Mesenchymal stem cell (in vitro differentiated cells and primary cell): ENCODE results near the gene FLT3LG.

Experiments used
- DNase-seq: peaks from one replicate; pipeline ENCODE4 v3.0.0-alpha.2; 2013
- H2AFZ ChIP-seq: one replicate; pipeline ENCODE4 v1.6.1; 2013; ENCODE audit warnings: low read depth, mild to moderate bottlenecking, control low read depth, inconsistent platforms, low read length, moderate library complexity
- H2AK5ac ChIP-seq: 2 replicates; pipeline ENCODE4 v1.6.1; 2013; ENCODE audit warnings: low read length, moderate library complexity, mild to moderate bottlenecking, inconsistent platforms; ENCODE audit not compliant: severe bottlenecking
- H2BK120ac ChIP-seq: one replicate; pipeline ENCODE4 v1.6.1; 2013; ENCODE audit warnings: low read depth, mild to moderate bottlenecking, inconsistent platforms, low read length, moderate library complexity
- H2BK12ac ChIP-seq, 2 experiments: one replicate each; pipeline ENCODE4 v1.6.1; 2013; ENCODE audit warnings: inconsistent platforms in 2 of 2, low read length in 2 of 2, mild to moderate bottlenecking in 2 of 2, moderate library complexity in 2 of 2, control low read depth in 1 of 2
- H2BK15ac ChIP-seq: one replicate; pipeline ENCODE4 v1.6.1; 2013; ENCODE audit warnings: mild to moderate bottlenecking, low read depth, inconsistent platforms; ENCODE audit not compliant: poor library complexity, severe bottlenecking
- H2BK5ac ChIP-seq: 2 replicates; pipeline ENCODE4 v1.6.1; 2013; ENCODE audit warnings: low read depth, mild to moderate bottlenecking, low read length, control low read depth, inconsistent platforms; ENCODE audit not compliant: poor library complexity, severe bottlenecking
- H3K14ac ChIP-seq, 2 experiments: one replicate each; pipeline ENCODE4 v1.6.1; 2013; ENCODE audit warnings: inconsistent platforms in 2 of 2, low read length in 2 of 2, control low read depth in 1 of 2, mild to moderate bottlenecking in 1 of 2, moderate library complexity in 1 of 2
- H3K18ac ChIP-seq, 2 experiments: one replicate each; pipeline ENCODE4 v1.6.1; 2013; ENCODE audit warnings: inconsistent platforms in 2 of 2, low read length in 2 of 2, control low read depth in 1 of 2, low read depth in 1 of 2, mild to moderate bottlenecking in 1 of 2
- H3K23ac ChIP-seq, 2 experiments: one replicate each; pipeline ENCODE4 v1.6.1; 2013; ENCODE audit warnings: inconsistent platforms in 2 of 2, low read length in 2 of 2, mild to moderate bottlenecking in 2 of 2, moderate library complexity in 2 of 2, control low read depth in 1 of 2
- H3K27ac ChIP-seq: 2 replicates; pipeline ENCODE4 v1.5.1; 2013; ENCODE audit warnings: mild to moderate bottlenecking, moderate library complexity, low read length, control low read depth, inconsistent platforms; ENCODE audit not compliant: poor library complexity, severe bottlenecking
- H3K27me3 ChIP-seq, 2 experiments: 2 replicates each; pipeline versions ENCODE4 v1.6.1 to v1.7.0; 2013; ENCODE audit warnings: low read length in 2 of 2, mild to moderate bottlenecking in 2 of 2, moderate library complexity in 2 of 2, control low read depth in 1 of 2, inconsistent platforms in 1 of 2; ENCODE audit not compliant: control insufficient read depth in 1 of 2, insufficient read depth in 1 of 2
- H3K36me3 ChIP-seq, 2 experiments: 2 replicates each; pipeline versions ENCODE4 v1.6.1 to v1.7.0; 2013; ENCODE audit warnings: low read length in 2 of 2, control low read depth in 1 of 2, inconsistent platforms in 1 of 2, low read depth in 1 of 2, mild to moderate bottlenecking in 1 of 2; ENCODE audit not compliant: insufficient read depth in 2 of 2, control insufficient read depth in 1 of 2
- H3K4ac ChIP-seq, 2 experiments: one replicate each; pipeline ENCODE4 v1.6.1; 2013; ENCODE audit warnings: inconsistent platforms in 2 of 2, low read length in 2 of 2, mild to moderate bottlenecking in 2 of 2, moderate library complexity in 2 of 2, control low read depth in 1 of 2, low read depth in 1 of 2
- H3K4me1 ChIP-seq: 2 replicates; pipeline ENCODE4 v1.6.1; 2013; ENCODE audit warnings: low read depth, low read length, control low read depth; ENCODE audit not compliant: control insufficient read depth, insufficient read depth
- H3K4me2 ChIP-seq: 2 replicates; pipeline ENCODE4 v1.6.1; 2013; ENCODE audit warnings: low read length, mild to moderate bottlenecking, inconsistent platforms; ENCODE audit not compliant: poor library complexity, severe bottlenecking
- H3K4me3 ChIP-seq, 2 experiments: 2 replicates each; pipeline versions ENCODE4 v1.5.1 to v1.7.0; 2013; ENCODE audit warnings: low read length in 2 of 2, mild to moderate bottlenecking in 2 of 2, control low read depth in 1 of 2, low read depth in 1 of 2; ENCODE audit not compliant: insufficient read depth in 1 of 2
- H3K79me1 ChIP-seq: replicated peaks from 2 replicates; pipeline ENCODE4 v1.6.1; 2013; ENCODE audit warnings: mild to moderate bottlenecking, control low read depth, low read length, inconsistent platforms; ENCODE audit not compliant: poor library complexity, severe bottlenecking
- H3K9ac ChIP-seq: 2 replicates; pipeline ENCODE4 v1.7.0; 2013; ENCODE audit warnings: mild to moderate bottlenecking, low read length, moderate library complexity
- H3K9me3 ChIP-seq: 2 replicates; pipeline ENCODE4 v1.7.0; 2013; ENCODE audit warnings: mild to moderate bottlenecking, low read length; ENCODE audit not compliant: control insufficient read depth
- H4K8ac ChIP-seq: one replicate; pipeline ENCODE4 v1.6.1; 2013; ENCODE audit warnings: inconsistent platforms, mild to moderate bottlenecking, low read length, moderate library complexity
- H4K91ac ChIP-seq: one replicate; pipeline ENCODE4 v1.6.1; 2013; ENCODE audit warnings: mild to moderate bottlenecking, low read length, inconsistent platforms
- WGBS: methylation state at CpG from one replicate; pipeline ENCODE4 v1.1.7; 2013; ENCODE audit warnings: mixed read lengths; 5-methylcytosine and 5-hydroxymethylcytosine counted together

Gene FLT3LG

DNA sequence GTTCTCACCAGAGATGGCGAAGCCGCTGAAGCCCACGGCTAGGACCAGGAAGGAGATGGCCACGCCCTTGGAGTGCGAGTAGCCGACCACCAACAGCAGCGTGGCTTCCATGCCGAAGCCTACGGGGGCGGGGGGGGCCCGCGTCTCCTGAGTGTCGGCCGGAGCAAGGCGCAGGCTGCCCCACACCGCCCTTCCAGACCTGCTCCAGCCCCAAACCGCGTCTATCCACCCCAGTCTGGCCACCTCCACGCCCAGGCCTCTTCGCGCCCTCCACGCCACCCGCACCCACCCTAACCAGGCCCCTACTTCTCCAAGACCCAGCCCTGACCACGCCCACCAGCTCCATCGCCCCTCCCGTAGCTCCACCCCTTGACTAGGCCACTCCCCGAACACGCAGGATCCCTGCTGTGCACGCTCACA, 42.7 kb upstream of the FLT3LG start:
- no peak overlapping the region for H2BK15ac ChIP-seq
- H3K4ac ChIP-seq: no peak overlapping the region
- H3K36me3 ChIP-seq: no peaks in the 10 kb centered on the region
- no peaks in the 10 kb centered on the region for H3K9me3 ChIP-seq
- no peak overlapping the region for H4K8ac ChIP-seq
- no peak overlapping the region for H2AFZ ChIP-seq
- H3K4me3 ChIP-seq: no peak overlapping the region
- no peak overlapping the region for H3K27ac ChIP-seq
- no peak overlapping the region for H3K14ac ChIP-seq
- DNase-seq: no peak
- no peak overlapping the region for H2BK12ac ChIP-seq
- H3K23ac ChIP-seq: no peak overlapping the region
- no peak overlapping the region for H3K4me2 ChIP-seq
- no peak overlapping the region for H4K91ac ChIP-seq
- no peak overlapping the region for H3K18ac ChIP-seq
- WGBS: 81% methylated on average over 25 of the region's 29 CpGs
- peaks cover 11% of the 10 kb centered on the region for H3K4me1 ChIP-seq
- H2BK120ac ChIP-seq: no peak overlapping the region
- H3K79me1 ChIP-seq: no peaks in the 10 kb centered on the region
- H2BK5ac ChIP-seq: no peak overlapping the region
- H2AK5ac ChIP-seq: no peak overlapping the region
- H3K9ac ChIP-seq: no peak overlapping the region
- peaks cover 62 to 77% of the 10 kb centered on the region in 2 experiments for H3K27me3 ChIP-seq

DNA sequence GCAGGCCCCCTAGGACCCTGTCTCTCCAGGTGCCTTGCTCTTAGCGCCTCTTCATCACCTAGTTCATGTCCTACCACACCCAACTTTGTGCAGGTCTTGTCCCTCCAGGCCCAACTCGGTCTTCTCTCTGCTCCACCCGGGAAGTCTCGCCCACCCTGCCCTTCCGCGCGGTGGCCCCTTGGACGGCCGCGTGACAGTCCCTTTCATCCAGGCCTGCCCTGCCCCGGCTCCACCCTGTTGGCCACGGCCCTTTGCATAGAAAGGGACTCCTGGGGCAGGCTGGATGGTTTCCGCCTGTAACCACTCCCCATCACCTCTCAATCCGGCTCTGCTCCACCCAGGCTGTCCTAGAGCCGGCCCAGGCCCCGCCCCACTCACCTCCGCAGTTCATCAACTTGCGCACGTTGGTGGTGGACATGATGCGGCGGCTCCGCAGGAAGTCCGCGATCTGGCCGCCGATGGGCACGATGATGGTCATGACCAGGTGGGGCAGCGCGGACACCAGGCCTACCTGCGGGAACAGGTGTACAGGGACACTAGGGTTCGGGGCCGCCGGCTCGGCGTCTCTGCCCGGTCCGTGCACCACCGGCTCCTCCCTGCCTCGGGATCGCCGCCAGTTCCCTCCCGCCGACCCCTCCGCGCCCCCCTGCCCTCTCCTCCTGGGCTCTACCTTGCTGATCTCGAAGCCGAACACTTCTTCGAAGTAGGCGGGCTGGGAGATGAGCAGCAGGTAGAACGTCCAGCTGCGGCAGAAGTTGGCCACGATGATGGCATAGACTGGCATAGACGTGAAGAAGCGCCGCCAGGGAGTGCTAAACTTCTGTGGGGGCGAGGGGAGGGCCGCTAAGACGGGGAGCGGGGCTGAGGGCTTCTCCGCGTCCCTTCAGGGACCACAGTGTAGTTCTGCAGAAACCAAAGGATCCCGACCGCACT, 41.6 kb upstream of the FLT3LG start:
- H4K91ac ChIP-seq: no peak overlapping the region
- no peak overlapping the region for H3K23ac ChIP-seq
- no peak overlapping the region for H3K14ac ChIP-seq
- no peak overlapping the region for H2AFZ ChIP-seq
- no peak overlapping the region for H3K4me2 ChIP-seq
- H3K18ac ChIP-seq: no peak overlapping the region
- peaks cover 57 to 77% of the 10 kb centered on the region in 2 experiments for H3K27me3 ChIP-seq
- no peak overlapping the region for H3K27ac ChIP-seq
- no peak overlapping the region for H2BK5ac ChIP-seq
- H3K4ac ChIP-seq: no peak overlapping the region
- peaks cover 13% of the 10 kb centered on the region for H3K4me1 ChIP-seq
- no peak overlapping the region for H3K9ac ChIP-seq
- no peak overlapping the region for H3K4me3 ChIP-seq
- H4K8ac ChIP-seq: no peak overlapping the region
- no peak overlapping the region for H2BK120ac ChIP-seq
- H2BK15ac ChIP-seq: peak overlapping the region; percentile 74
- H3K36me3 ChIP-seq: no peaks in the 10 kb centered on the region
- no peak for DNase-seq
- 42% methylated on average over 63 of the region's 63 CpGs for WGBS
- no peak overlapping the region for H2AK5ac ChIP-seq
- no peaks in the 10 kb centered on the region for H3K79me1 ChIP-seq
- H2BK12ac ChIP-seq: no peak overlapping the region
- H3K9me3 ChIP-seq: no peaks in the 10 kb centered on the region

DNA sequence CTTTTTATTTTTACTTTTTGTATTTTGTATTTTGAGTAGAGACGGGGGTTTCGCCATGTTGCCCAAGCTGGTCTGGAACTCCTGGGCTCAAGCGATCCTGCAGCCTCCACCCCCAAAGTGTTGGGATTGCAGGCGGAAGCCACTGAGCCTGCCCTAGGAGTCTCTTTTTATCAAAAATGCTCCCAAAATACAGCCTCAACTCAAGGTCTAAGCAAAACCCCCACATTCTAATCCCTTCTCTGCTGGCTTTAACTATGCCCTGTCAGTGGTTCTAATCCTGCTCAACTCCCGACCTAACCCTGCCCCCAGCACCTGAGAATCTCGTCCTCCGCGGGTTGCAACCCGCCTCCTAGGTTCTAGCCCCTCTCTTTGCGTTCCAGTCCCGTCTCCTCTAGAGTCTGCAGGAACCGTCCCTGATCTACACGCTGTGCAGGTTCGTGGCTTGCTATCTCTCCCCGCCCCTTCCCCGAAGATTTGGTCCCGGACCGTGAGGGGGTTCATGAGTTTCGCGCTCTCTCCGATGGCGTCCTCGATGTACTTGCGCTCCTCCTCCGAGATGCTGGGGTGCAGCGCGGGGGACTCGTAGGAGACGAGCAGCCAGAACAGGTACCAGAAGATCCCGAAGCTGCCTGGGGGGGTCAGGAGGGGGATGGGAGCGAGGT, 40.6 kb upstream of the FLT3LG start:
- Histone ChIP-seq H2BK5ac (no peak overlapping the region), H3K23ac (no peak overlapping the region)

DNA sequence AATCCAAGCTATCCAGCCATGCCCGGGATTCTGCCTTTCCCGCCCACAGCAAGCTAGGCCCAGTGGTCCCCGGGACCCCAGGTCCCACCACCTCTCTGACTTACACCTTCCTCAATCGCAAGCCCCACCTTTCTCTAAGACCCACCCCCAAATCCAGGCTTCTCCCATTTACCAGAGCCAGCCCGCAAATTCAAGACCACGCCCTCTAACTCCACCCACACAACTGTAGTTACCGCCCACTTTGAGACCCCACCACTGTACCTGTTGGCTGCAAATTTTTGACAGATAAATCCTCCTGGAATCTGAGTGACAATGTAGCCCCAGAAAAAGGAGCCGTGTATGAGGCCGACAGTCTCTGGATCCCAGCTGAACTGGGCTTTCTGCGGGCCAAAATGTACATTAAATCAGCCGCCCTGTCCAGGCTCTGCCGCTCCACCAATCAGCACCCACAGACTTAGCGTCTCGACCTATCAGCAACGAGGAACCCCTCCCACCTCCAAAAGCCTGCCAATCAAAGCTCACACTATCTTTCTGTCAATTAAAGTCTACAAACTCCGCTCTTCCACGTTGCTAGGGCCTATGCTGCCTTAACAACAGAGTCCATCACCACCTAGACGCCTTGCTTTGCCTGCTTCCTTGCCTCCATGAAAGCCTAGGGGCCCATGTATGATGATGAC, 39.0 kb upstream of the FLT3LG start:
- Histone ChIP-seq H3K9me3 (no peaks in the 10 kb centered on the region), H3K27me3 (peaks cover 60 to 77% of the 10 kb centered on the region in 2 experiments), H2AFZ (no peak overlapping the region), H3K14ac (no peak overlapping the region), H2BK5ac (no peak overlapping the region), H2AK5ac (no peak overlapping the region), H2BK15ac (no peak overlapping the region), H3K18ac (no peak overlapping the region), H2BK12ac (no peak overlapping the region), H3K4me1 (peaks cover 3% of the 10 kb centered on the region), H3K27ac (no peak overlapping the region), H4K8ac (no peak overlapping the region), H2BK120ac (no peak overlapping the region), H4K91ac (no peak overlapping the region), H3K23ac (no peak overlapping the region), H3K36me3 (no peaks in the 10 kb centered on the region), H3K4me2 (no peak overlapping the region), H3K9ac (no peak overlapping the region), H3K4ac (no peak overlapping the region), H3K4me3 (no peak overlapping the region), H3K79me1 (no peaks in the 10 kb centered on the region)
- no peak for DNase-seq
- 90% methylated on average over 18 of the region's 18 CpGs for WGBS

More for the DNA sequence above, 40.6 kb upstream of the FLT3LG start:
- Histone ChIP-seq H3K9me3 (no peaks in the 10 kb centered on the region), H3K79me1 (no peaks in the 10 kb centered on the region), H4K8ac (no peak overlapping the region), H3K9ac (no peak overlapping the region), H3K27ac (no peak overlapping the region), H3K27me3 (peaks cover 59 to 77% of the 10 kb centered on the region in 2 experiments), H3K4me3 (no peak overlapping the region), H3K14ac (no peak overlapping the region), H2AK5ac (no peak overlapping the region), H2AFZ (no peak overlapping the region), H2BK15ac (no peak overlapping the region), H3K4me1 (peaks cover 6% of the 10 kb centered on the region), H3K4ac (no peak overlapping the region), H3K36me3 (no peaks in the 10 kb centered on the region), H2BK120ac (no peak overlapping the region), H3K4me2 (no peak overlapping the region), H2BK12ac (no peak overlapping the region), H4K91ac (no peak overlapping the region), H3K18ac (no peak overlapping the region)
- DNase-seq: no peak
- WGBS: 78% methylated on average over 31 of the region's 31 CpGs
